VCaP (cell line): ENCODE results near the gene XIRP1.

ENCODE experiments used
- H3K27ac ChIP-seq: fragments of 450-650 bp; 2 replicates; pipeline ENCODE4 v1.5.1; 2017
- TF ChIP-seq, protein P1 (sequence below): fragments of 450-650 bp; conservative IDR thresholded peaks from 2 replicates; pipeline ENCODE4 v1.5.1; 2017; ENCODE audit warnings: mild to moderate bottlenecking, moderate library complexity

The XIRP1 gene

DNA sequence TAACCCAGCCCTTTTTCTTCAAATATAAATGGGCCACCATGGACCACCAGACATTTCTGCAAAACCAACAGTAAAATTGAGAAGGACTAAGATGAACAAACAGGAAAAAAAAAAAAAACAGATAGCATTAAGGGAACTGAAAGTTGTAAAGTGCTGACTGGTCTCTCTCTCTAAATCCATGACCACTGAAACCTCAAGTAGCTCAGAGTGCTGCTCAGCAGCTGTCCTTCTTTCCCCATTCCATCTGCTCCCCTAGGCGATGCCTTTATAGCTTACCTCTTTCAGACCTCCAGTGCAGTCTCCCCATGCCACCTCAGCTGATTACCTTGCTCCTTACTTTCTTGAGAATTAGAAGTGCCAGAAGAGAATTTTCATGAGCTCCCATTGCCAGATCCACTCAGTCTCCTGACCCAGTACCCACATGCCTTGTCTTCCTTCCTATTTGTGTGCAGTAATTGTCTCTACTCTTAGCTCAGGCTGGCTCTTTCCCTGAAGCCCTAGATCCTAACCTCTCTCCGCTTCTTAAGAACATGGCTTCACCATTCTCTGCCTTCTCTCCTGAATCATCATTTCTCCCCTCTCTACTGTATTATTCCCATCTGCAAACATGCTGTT, 23.9 kb upstream of the XIRP1 start:
- TF ChIP-seq, protein P1, sequence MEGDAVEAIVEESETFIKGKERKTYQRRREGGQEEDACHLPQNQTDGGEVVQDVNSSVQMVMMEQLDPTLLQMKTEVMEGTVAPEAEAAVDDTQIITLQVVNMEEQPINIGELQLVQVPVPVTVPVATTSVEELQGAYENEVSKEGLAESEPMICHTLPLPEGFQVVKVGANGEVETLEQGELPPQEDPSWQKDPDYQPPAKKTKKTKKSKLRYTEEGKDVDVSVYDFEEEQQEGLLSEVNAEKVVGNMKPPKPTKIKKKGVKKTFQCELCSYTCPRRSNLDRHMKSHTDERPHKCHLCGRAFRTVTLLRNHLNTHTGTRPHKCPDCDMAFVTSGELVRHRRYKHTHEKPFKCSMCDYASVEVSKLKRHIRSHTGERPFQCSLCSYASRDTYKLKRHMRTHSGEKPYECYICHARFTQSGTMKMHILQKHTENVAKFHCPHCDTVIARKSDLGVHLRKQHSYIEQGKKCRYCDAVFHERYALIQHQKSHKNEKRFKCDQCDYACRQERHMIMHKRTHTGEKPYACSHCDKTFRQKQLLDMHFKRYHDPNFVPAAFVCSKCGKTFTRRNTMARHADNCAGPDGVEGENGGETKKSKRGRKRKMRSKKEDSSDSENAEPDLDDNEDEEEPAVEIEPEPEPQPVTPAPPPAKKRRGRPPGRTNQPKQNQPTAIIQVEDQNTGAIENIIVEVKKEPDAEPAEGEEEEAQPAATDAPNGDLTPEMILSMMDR = no peak
- no peak overlapping the region for H3K27ac ChIP-seq

DNA sequence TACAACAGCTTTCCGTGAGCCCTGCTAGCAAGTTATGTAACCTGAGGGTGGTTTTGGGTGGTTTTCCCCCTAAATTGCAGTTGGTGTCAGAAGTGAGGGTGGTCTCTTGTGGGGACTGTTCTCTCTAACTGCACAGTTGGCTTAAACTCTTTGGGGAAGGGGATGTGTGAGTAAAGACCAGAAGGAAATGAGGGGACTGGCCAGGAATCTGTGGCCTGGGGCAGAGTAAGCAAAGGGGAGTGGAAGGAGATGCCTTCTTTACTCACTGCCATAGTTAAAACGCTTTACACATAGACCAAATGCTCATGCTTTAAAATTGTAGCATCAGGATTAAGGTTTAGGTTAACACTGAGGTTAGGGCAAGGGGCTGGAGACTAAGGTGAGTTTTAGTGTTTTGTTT, 21.2 kb upstream of the XIRP1 start:
- no peak overlapping the region for H3K27ac ChIP-seq
- TF ChIP-seq, protein P1 = no peak

DNA sequence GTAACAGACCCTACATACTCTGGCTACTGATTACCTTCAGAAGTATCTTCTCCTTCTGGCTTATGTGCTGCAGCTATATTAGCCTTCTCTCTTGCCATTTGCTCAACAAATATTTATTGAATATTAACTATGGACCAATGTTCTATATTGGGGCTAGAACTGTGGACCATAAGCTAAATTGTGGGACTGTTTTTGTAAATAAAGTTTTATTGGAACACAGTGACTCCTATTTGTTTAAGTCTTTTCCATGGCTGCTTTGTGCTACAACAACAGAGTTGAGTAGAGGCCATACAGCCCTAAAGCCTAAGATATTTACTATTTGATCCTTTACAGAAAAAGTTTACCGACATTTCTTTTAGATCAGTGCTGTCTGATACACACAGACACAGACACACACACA, 20.3 kb upstream of the XIRP1 start:
- TF ChIP-seq, protein P1 = no peak
- no peak overlapping the region for H3K27ac ChIP-seq

DNA sequence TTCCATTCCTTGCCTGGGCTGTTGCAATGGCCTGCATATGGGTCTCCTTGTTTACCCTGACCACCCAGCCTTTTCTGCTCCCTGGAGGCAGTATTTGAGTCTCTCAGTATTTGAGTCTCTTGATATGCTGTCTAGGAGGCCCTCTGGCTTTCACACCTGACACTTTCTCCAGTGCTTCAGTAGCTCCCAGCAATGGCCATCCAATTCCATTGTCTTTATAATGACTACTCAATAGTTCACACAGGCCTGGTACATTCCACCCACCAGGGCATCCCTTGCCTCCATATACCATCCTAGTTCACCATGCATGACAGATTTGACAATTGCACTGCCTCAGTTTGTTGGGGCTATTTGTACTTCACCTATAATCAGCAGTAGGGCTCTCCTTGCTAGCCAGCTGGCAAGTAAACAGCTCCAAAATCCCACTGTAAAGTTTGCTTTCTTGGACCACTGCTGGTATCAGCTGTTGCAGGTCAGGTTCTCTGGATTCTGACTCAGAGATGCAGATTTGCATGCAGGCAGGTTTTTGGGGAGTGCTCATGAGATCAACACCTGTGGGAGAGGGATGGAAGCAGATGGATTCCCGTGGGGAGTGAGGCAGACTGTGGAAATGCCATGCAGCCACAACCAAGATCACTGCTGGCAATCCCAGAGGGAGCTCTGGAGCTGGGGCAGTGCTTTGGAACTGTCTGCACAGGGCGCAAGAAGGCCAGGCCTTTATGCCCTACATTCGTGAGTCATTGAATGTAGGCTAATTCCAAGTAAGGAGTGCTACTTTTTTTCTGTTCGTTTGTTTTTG, 19.1 kb upstream of the XIRP1 start:
- H3K27ac ChIP-seq = no peak overlapping the region
- TF ChIP-seq, protein P1 = no peak

DNA sequence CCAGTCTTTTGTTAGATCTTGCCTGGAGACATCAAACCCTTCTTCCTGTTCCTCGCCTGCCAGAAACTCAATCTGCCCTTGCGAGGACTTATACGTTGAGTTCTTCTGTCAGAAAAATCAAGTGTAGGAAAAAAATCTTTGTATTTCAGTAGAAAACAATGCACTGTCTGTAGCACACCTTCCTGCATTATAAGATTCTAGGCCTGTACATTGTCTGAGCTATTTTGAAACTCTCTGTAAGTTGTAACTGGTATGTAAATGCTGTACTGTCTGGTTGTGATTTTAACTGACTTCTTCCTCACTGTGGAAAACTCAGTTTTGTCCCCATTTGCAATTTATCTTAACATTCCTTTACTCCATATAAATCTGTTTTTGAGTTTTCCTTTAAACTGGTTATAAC, 17.7 kb upstream of the XIRP1 start:
- TF ChIP-seq, protein P1 = no peak
- H3K27ac ChIP-seq = no peak overlapping the region

DNA sequence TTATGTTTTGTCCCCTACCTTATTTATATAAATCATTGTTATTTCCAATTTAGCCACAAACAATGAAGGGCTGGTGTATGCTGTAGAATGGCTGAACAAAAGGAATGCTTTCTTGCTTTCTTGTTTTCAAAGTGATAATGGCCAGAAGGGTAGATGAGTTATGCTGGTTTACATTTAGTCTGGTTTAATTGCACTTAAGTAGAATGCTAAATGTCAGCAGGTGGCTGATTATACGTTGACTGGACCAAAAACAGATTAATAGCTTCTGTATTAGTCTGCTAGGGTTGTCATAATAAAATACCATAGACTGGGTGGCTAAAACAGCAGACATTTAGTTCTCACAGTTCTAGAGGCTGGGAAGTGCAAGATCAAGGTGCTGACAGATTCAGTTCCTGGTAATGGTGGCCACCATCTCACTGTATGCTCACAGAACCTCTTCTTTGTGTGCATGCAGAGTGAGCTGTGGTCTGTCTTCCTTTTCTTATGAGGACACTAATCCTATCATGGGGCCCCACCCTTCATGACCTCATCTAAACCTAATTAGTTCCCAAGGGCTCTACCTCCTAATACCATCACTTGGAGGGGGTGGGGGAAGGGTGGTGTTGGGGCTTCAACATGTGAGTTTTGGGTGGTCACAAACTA, 17.1 kb upstream of the XIRP1 start:
- no peak overlapping the region for H3K27ac ChIP-seq
- TF ChIP-seq, protein P1 = no peak

DNA sequence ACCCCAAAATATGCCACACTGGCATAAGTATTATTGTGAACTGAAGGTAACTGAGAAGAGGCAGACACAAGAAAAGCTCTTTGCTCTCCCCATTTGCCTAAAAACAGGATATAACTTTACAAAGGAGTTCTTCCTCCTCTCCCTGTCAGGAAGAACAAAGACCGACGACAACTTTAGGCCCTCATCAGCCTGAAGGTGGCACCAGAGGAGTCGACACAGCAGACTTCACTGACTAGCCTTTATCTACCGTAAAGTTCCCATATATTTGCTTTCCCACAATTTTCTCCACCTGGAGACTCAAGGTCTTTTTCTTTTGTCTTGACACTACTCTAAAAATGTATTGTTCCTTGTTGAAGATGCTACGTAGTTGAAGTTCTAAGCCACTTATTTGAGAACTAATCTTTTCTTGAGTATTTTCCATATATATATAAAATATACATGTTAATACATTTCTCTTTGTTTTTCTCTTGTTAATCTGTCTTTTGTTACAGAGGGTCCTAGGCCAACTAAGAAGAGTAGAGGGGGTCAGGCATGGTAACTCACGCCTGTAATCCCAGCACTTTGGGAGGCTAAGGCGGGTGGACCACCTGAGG, 16.2 kb upstream of the XIRP1 start:
- H3K27ac ChIP-seq = no peak overlapping the region
- TF ChIP-seq, protein P1 = peak; percentile 89
